OCI-LY1 (cell line): ENCODE measurements around the gene DGCR2.

Source experiments
- H2AFZ ChIP-seq: fragments of 200-600 bp; sonication (generic), shearing (Covaris generic); 2 replicates; pipeline ENCODE4 v1.6.0; 2014; ENCODE audit warnings: antibody characterized with exemption, mild to moderate bottlenecking, low read length
- H3F3A ChIP-seq: fragments of 200-600 bp; sonication (generic), shearing (Covaris generic); 2 replicates; pipeline ENCODE4 v1.6.0; 2014; ENCODE audit warnings: mild to moderate bottlenecking, antibody characterized with exemption, low read length, moderate library complexity; ENCODE audit not compliant: insufficient read depth
- H3K27ac ChIP-seq: fragments of 200-600 bp; sonication (generic); 2 replicates; pipeline ENCODE4 v1.5.1; 2014; ENCODE audit warnings: low read length, mixed run types, mild to moderate bottlenecking, low read depth; ENCODE audit not compliant: poor library complexity, severe bottlenecking
- H3K27me3 ChIP-seq: fragments of 200-600 bp; sonication (generic); 2 replicates; pipeline ENCODE4 v1.6.0; 2014; ENCODE audit warnings: antibody characterized with exemption, mild to moderate bottlenecking, low read length, moderate library complexity; ENCODE audit not compliant: insufficient read depth
- H3K36me3 ChIP-seq: fragments of 200-600 bp; sonication (generic); 2 replicates; pipeline ENCODE4 v1.6.1; 2014; ENCODE audit warnings: mild to moderate bottlenecking, antibody characterized with exemption, low read length, moderate library complexity, mixed read lengths; ENCODE audit not compliant: insufficient read depth
- H3K4me1 ChIP-seq: fragments of 200-600 bp; sonication (generic); 2 replicates; pipeline ENCODE4 v1.5.1; 2014; ENCODE audit warnings: mild to moderate bottlenecking, low read length, moderate library complexity; ENCODE audit not compliant: insufficient read depth, severe bottlenecking
- H3K4me2 ChIP-seq: fragments of 200-600 bp; sonication (generic), shearing (Covaris generic); 2 replicates; pipeline ENCODE4 v1.6.1; 2014; ENCODE audit warnings: low read length
- H3K4me3 ChIP-seq: fragments of 200-600 bp; sonication (generic); 2 replicates; pipeline ENCODE4 v1.5.1; 2014; ENCODE audit warnings: low read length, low read depth, mild to moderate bottlenecking, mixed read lengths; ENCODE audit not compliant: poor library complexity, severe bottlenecking
- H3K79me2 ChIP-seq: fragments of 200-600 bp; shearing (Covaris generic); 2 replicates; pipeline ENCODE4 v1.6.1; 2016; ENCODE audit warnings: mixed run types, low read length, mixed read lengths; ENCODE audit not compliant: insufficient read depth
- H3K9ac ChIP-seq: fragments of 200-600 bp; sonication (generic), shearing (Covaris generic); 2 replicates; pipeline ENCODE4 v1.6.1; 2014; ENCODE audit warnings: mild to moderate bottlenecking, low read length, mixed read lengths
- H3K9me2 ChIP-seq: fragments of 200-600 bp; sonication (generic), shearing (Covaris generic); 2 replicates; pipeline ENCODE4 v1.6.1; 2014; ENCODE audit warnings: low read depth, mild to moderate bottlenecking, low read length, mixed read lengths
- H3K9me3 ChIP-seq: fragments of 200-600 bp; shearing (Covaris generic); 2 replicates; pipeline ENCODE4 v1.6.1; 2014; ENCODE audit warnings: low read length, mixed read lengths
- H4K20me1 ChIP-seq: fragments of 200-600 bp; sonication (generic), shearing (Covaris generic); 2 replicates; pipeline ENCODE4 v1.6.0; 2016; ENCODE audit warnings: mild to moderate bottlenecking, low read length; ENCODE audit not compliant: insufficient read depth
- CTCF ChIP-seq: fragments of 200-600 bp; sonication (generic), shearing (Covaris generic); IDR thresholded peaks from 2 replicates; pipeline ENCODE4 v1.5.1; 2017; ENCODE audit warnings: mild to moderate bottlenecking, antibody characterized with exemption, low read length, moderate library complexity, mixed read lengths
- EZH2 ChIP-seq: fragments of 200-600 bp; sonication (generic), shearing (Covaris generic); IDR thresholded peaks from 2 replicates; pipeline ENCODE4 v1.8.0; 2017; ENCODE audit warnings: borderline replicate concordance, mixed run types, mild to moderate bottlenecking, antibody characterized with exemption, low read length, moderate library complexity, mixed read lengths

Gene DGCR2

GRCh38 chr22:19168088-19168890 lies 46.1 kb upstream of the DGCR2 start:
- Histone ChIP-seq H3K79me2 (peaks cover 13% of the 10 kb centered on the region), H3K9ac (no peak overlapping the region), H3K4me1 (peaks cover 21% of the 10 kb centered on the region), H3K9me2 (no peaks in the 10 kb centered on the region), H4K20me1 (no peaks in the 10 kb centered on the region), H3K4me2 (no peak overlapping the region), H3F3A (no peaks in the 10 kb centered on the region), H3K27ac (no peak overlapping the region), H3K4me3 (no peak overlapping the region), H3K9me3 (no peaks in the 10 kb centered on the region), H3K27me3 (peaks cover 13% of the 10 kb centered on the region), H3K36me3 (no peaks in the 10 kb centered on the region; the same call in 1 of the 2 replicates), H2AFZ (no peak overlapping the region)
- TF ChIP-seq EZH2 (no peak), CTCF (no peak)

- Histone ChIP-seq H3K9me2 (no peaks in the 10 kb centered on the region), H4K20me1 (no peaks in the 10 kb centered on the region), H3K36me3 (no peaks in the 10 kb centered on the region; the same call in 1 of the 2 replicates), H3K79me2 (peaks cover 7% of the 10 kb centered on the region), H3K27ac (no peak overlapping the region), H3F3A (no peaks in the 10 kb centered on the region), H3K9me3 (no peaks in the 10 kb centered on the region), H3K9ac (no peak overlapping the region), H3K4me3 (no peak overlapping the region), H3K4me2 (no peak overlapping the region), H3K4me1 (peaks cover 11% of the 10 kb centered on the region), H3K27me3 (peaks cover 13% of the 10 kb centered on the region), H2AFZ (no peak overlapping the region)
- TF ChIP-seq EZH2 (no peak), CTCF (no peak)
These were observed 45.1 kb upstream of the DGCR2 start for GRCh38 chr22:19167106-19167869.

- peaks cover 13% of the 10 kb centered on the region for H3K27me3 ChIP-seq
- no peaks in the 10 kb centered on the region for H3K9me2 ChIP-seq
- no peaks in the 10 kb centered on the region; the same call in 1 of the 2 replicates for H3K36me3 ChIP-seq
- H3K9me3 ChIP-seq: no peaks in the 10 kb centered on the region
- H3K4me3 ChIP-seq: no peak overlapping the region
- H3K4me1 ChIP-seq: peaks cover 9% of the 10 kb centered on the region
- no peak for TF ChIP-seq EZH2
- TF ChIP-seq CTCF: no peak
- H4K20me1 ChIP-seq: no peaks in the 10 kb centered on the region
- no peak overlapping the region for H3K9ac ChIP-seq
- no peaks in the 10 kb centered on the region for H3K79me2 ChIP-seq
- H3K27ac ChIP-seq: no peak overlapping the region
- H3F3A ChIP-seq: no peaks in the 10 kb centered on the region
- no peak overlapping the region for H2AFZ ChIP-seq
- no peak overlapping the region for H3K4me2 ChIP-seq
These were observed 44.2 kb upstream of the DGCR2 start for GRCh38 chr22:19166421-19166820.
